ENCODE results near the gene PITX1. TPM values are rescaled to one million over a fixed set of nuclear protein-coding genes. Genes with fewer than 3 reads are reported as not detected.

PITX1 gene
- total RNA-seq, 4 donors from 2014 or later = 0.15 to 3.9 (median 1.6) TPM

GRCh38 chr5:135039271-135040033, 5.4 kb upstream of the PITX1 start:
- DNase-seq (ENCODE audit: low spot score in 2 of 2) = no peak
- TF ChIP-seq CTCF (IDR thresholded peaks at IDR 0.05) = no peak
- TF ChIP-seq POLR2A (IDR thresholded peaks at IDR 0.05) = no peak
- 3 to 4% methylated on average over 22 to 55 of the region's 87 CpGs for WGBS, 2 donors
- no peak overlapping the region for H3K4me3 ChIP-seq (ENCODE audit: low read depth, poor library complexity, severe bottlenecking)
- intact Hi-C loops (cut with DNase I; ENCODE audit: low total_unique reads) = no loop called here

- 13% methylated on average over 21 to 42 of the region's 42 CpGs for WGBS, 2 donors
- no peak for DNase-seq (ENCODE audit: low spot score in 2 of 2)
- intact Hi-C loops (cut with DNase I; ENCODE audit: low total_unique reads) = no loop called here
Measured at GRCh38 chr5:135038813-135039270, 4.8 kb upstream of the PITX1 start.

GRCh38 chr5:135038205-135038812, 4.3 kb upstream of the PITX1 start:
- intact Hi-C loops (cut with DNase I; ENCODE audit: low total_unique reads) = no loop called here
- TF ChIP-seq POLR2A (IDR thresholded peaks at IDR 0.05) (no peak), CTCF (IDR thresholded peaks at IDR 0.05) (no peak)
- no peak overlapping the region for H3K4me3 ChIP-seq (ENCODE audit: low read depth, poor library complexity, severe bottlenecking)
- 47 to 52% methylated on average over 20 of the region's 20 CpGs for WGBS, 2 donors
- no peak for DNase-seq (ENCODE audit: low spot score in 2 of 2)

More at GRCh38 chr5:135038813-135039270, 4.8 kb upstream of the PITX1 start:
- no peak for TF ChIP-seq POLR2A (IDR thresholded peaks at IDR 0.05)
- no peak for TF ChIP-seq CTCF (IDR thresholded peaks at IDR 0.05)
- no peak overlapping the region for H3K4me3 ChIP-seq (ENCODE audit: low read depth, poor library complexity, severe bottlenecking)

- TF ChIP-seq POLR2A (IDR thresholded peaks at IDR 0.05) (no peak), CTCF (IDR thresholded peaks at IDR 0.05) (no peak)
- DNase-seq (ENCODE audit: low spot score in 2 of 2) = no peak
- 54 to 66% methylated on average over 10 to 11 of the region's 11 CpGs for WGBS, 2 donors
- intact Hi-C loops (cut with DNase I; ENCODE audit: low total_unique reads) = no loop called here
- no peak overlapping the region for H3K4me3 ChIP-seq (ENCODE audit: low read depth, poor library complexity, severe bottlenecking)
Measured at GRCh38 chr5:135037519-135038204, 3.6 kb upstream of the PITX1 start.

- no peak for DNase-seq (ENCODE audit: low spot score in 2 of 2)
- H3K4me3 ChIP-seq (ENCODE audit: low read depth, poor library complexity, severe bottlenecking) = no peak overlapping the region
- intact Hi-C loops (cut with DNase I; ENCODE audit: low total_unique reads) = no loop called here
- 70 to 89% methylated on average over 4 of the region's 4 CpGs for WGBS, 2 donors
- TF ChIP-seq POLR2A (IDR thresholded peaks at IDR 0.05) = no peak
- no peak for TF ChIP-seq CTCF (IDR thresholded peaks at IDR 0.05)
Measured at GRCh38 chr5:135036405-135036804, 2.4 kb upstream of the PITX1 start.

Data from lower leg skin (tissue), 4 donors.